DOHH2 (cell line): Measurements from ENCODE around the gene SLC4A1.

Experiments used
- H3F3A ChIP-seq: fragments of 200-600 bp; sonication (generic), shearing (Covaris generic); 2 replicates; pipeline ENCODE4 v1.6.0; 2016; ENCODE audit warnings: antibody characterized with exemption, mild to moderate bottlenecking; ENCODE audit not compliant: control insufficient read depth, insufficient read depth
- H3K27ac ChIP-seq: fragments of 200-600 bp; sonication (generic); 2 replicates; pipeline ENCODE4 v1.5.1; 2014; ENCODE audit warnings: low read depth, mild to moderate bottlenecking, low read length, moderate library complexity
- H3K27me3 ChIP-seq: fragments of 200-600 bp; sonication (generic); 2 replicates; pipeline ENCODE4 v1.6.1; 2014; ENCODE audit warnings: mild to moderate bottlenecking, low read length, mixed read lengths; ENCODE audit not compliant: control insufficient read depth
- H3K36me3 ChIP-seq: fragments of 200-600 bp; sonication (generic); 2 replicates; pipeline ENCODE4 v1.6.1; 2014; ENCODE audit warnings: mild to moderate bottlenecking, low read length, moderate library complexity, mixed read lengths; ENCODE audit not compliant: control insufficient read depth
- H3K4me1 ChIP-seq: fragments of 200-600 bp; sonication (generic); 2 replicates; pipeline ENCODE4 v1.6.1; 2014; ENCODE audit warnings: mild to moderate bottlenecking, low read length, mixed read lengths; ENCODE audit not compliant: control insufficient read depth
- H3K4me2 ChIP-seq: fragments of 200-600 bp; sonication (generic); 2 replicates; pipeline ENCODE4 v1.6.0; 2014; ENCODE audit warnings: mild to moderate bottlenecking, low read length, moderate library complexity
- H3K4me3 ChIP-seq: fragments of 200-600 bp; sonication (generic); 2 replicates; pipeline ENCODE4 v1.5.1; 2014; ENCODE audit warnings: mild to moderate bottlenecking, low read length, mixed read lengths
- H3K79me2 ChIP-seq: fragments of 200-600 bp; sonication (generic); 2 replicates; pipeline ENCODE4 v1.6.1; 2014; ENCODE audit warnings: mild to moderate bottlenecking, low read length, mixed read lengths; ENCODE audit not compliant: control insufficient read depth
- H3K9me2 ChIP-seq: fragments of 200-600 bp; sonication (generic); replicated peaks from 2 replicates; pipeline ENCODE4 v1.6.1; 2014; ENCODE audit warnings: mild to moderate bottlenecking, low read length, mixed read lengths; ENCODE audit not compliant: control insufficient read depth
- H3K9me3 ChIP-seq: fragments of 200-600 bp; sonication (generic); 2 replicates; pipeline ENCODE4 v1.6.1; 2014; ENCODE audit warnings: antibody characterized with exemption, low read length, mixed read lengths; ENCODE audit not compliant: control insufficient read depth, insufficient read depth
- H4K20me1 ChIP-seq: fragments of 200-600 bp; sonication (generic); 2 replicates; pipeline ENCODE4 v1.6.0; 2014; ENCODE audit warnings: low read depth, mild to moderate bottlenecking, antibody characterized with exemption, low read length, moderate library complexity; ENCODE audit not compliant: control insufficient read depth, insufficient read depth
- CTCF ChIP-seq: fragments of 200-600 bp; sonication (generic); IDR thresholded peaks from one replicate; pipeline ENCODE4 v1.5.1; 2014; ENCODE audit warnings: antibody characterized with exemption, mild to moderate bottlenecking, low read depth, low read length; ENCODE audit not compliant: poor library complexity, severe bottlenecking
- EZH2phosphoT487 ChIP-seq: fragments of 200-600 bp; sonication (generic); IDR thresholded peaks from 2 replicates; pipeline ENCODE4 v1.6.1; 2017; ENCODE audit warnings: borderline replicate concordance, mild to moderate bottlenecking, antibody characterized with exemption, low read length, moderate library complexity, mixed read lengths

The SLC4A1 gene

GRCh38 chr17:44207743-44208142, 60.2 kb downstream of the SLC4A1 start:
- H4K20me1 ChIP-seq: no peaks in the 10 kb centered on the region
- H3K4me2 ChIP-seq: no peak overlapping the region
- peaks cover 62% of the 10 kb centered on the region for H3K36me3 ChIP-seq
- TF ChIP-seq CTCF (no peak), EZH2phosphoT487 (no peak)
- peaks cover 46% of the 10 kb centered on the region for H3F3A ChIP-seq
- H3K4me3 ChIP-seq: no peak overlapping the region
- peaks cover 11% of the 10 kb centered on the region for H3K79me2 ChIP-seq
- no peaks in the 10 kb centered on the region for H3K27me3 ChIP-seq
- H3K27ac ChIP-seq: no peak overlapping the region
- no peaks in the 10 kb centered on the region for H3K9me3 ChIP-seq
- peaks cover 49% of the 10 kb centered on the region for H3K4me1 ChIP-seq
- no peaks in the 10 kb centered on the region for H3K9me2 ChIP-seq

- Histone ChIP-seq H3K4me2 (no peak overlapping the region), H3K9me2 (no peaks in the 10 kb centered on the region), H3K27ac (no peak overlapping the region), H3F3A (peaks cover 48% of the 10 kb centered on the region), H3K27me3 (no peaks in the 10 kb centered on the region), H3K9me3 (no peaks in the 10 kb centered on the region), H3K4me3 (no peak overlapping the region), H4K20me1 (no peaks in the 10 kb centered on the region), H3K79me2 (peaks cover 11% of the 10 kb centered on the region), H3K4me1 (peaks cover 50% of the 10 kb centered on the region), H3K36me3 (peaks cover 59% of the 10 kb centered on the region)
- TF ChIP-seq CTCF (no peak), EZH2phosphoT487 (no peak)
Observed at GRCh38 chr17:44207319-44207718, 60.6 kb downstream of the SLC4A1 start.

GRCh38 chr17:44206825-44207155, 61.1 kb downstream of the SLC4A1 start:
- Histone ChIP-seq H3K4me3 (no peak overlapping the region), H3F3A (peaks cover 48% of the 10 kb centered on the region), H3K9me3 (no peaks in the 10 kb centered on the region), H3K27ac (no peak overlapping the region), H4K20me1 (no peaks in the 10 kb centered on the region), H3K79me2 (peaks cover 11% of the 10 kb centered on the region), H3K4me1 (peaks cover 51% of the 10 kb centered on the region), H3K9me2 (no peaks in the 10 kb centered on the region), H3K27me3 (no peaks in the 10 kb centered on the region), H3K36me3 (peaks cover 54% of the 10 kb centered on the region), H3K4me2 (no peak overlapping the region)
- no peak for TF ChIP-seq CTCF
- no peak for TF ChIP-seq EZH2phosphoT487
